Astrocyte (in vitro differentiated cells and primary cell): ENCODE measurements around the gene SET.

Experiments
- EZH2 ChIP-seq: IDR thresholded peaks from 2 replicates; pipeline ENCODE4 v1.6.1; 2012; ENCODE audit warnings: mild to moderate bottlenecking, low read length, inconsistent platforms; ENCODE audit not compliant: insufficient read depth
- TF ChIP-seq, protein P1 (sequence below): IDR thresholded peaks from 2 replicates; pipeline ENCODE4 v1.5.1; 2011; ENCODE audit warnings: low read depth, mild to moderate bottlenecking, inconsistent platforms, low read length, moderate library complexity; ENCODE audit not compliant: insufficient read depth

DNA sequence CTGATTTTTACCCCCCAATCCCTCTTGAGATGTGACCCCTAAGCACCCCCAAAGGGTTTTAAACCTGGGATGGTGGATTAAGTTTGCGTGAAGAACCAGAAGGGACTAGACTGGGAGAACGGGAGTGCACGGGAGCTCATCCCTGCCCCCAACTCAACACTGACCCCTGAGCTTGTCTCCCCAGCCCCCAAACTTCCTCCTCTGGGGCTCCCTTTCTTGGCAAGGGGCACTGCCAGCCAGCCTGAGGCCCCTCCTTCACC lies 5.0 kb upstream of the SET start:
- TF ChIP-seq, protein P1, sequence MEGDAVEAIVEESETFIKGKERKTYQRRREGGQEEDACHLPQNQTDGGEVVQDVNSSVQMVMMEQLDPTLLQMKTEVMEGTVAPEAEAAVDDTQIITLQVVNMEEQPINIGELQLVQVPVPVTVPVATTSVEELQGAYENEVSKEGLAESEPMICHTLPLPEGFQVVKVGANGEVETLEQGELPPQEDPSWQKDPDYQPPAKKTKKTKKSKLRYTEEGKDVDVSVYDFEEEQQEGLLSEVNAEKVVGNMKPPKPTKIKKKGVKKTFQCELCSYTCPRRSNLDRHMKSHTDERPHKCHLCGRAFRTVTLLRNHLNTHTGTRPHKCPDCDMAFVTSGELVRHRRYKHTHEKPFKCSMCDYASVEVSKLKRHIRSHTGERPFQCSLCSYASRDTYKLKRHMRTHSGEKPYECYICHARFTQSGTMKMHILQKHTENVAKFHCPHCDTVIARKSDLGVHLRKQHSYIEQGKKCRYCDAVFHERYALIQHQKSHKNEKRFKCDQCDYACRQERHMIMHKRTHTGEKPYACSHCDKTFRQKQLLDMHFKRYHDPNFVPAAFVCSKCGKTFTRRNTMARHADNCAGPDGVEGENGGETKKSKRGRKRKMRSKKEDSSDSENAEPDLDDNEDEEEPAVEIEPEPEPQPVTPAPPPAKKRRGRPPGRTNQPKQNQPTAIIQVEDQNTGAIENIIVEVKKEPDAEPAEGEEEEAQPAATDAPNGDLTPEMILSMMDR: no peak
- no peak for TF ChIP-seq EZH2
